ENCODE data around the gene ASIC4.

Gene ASIC4

GRCh38 chr2:219581346-219581745, 67.1 kb downstream of the ASIC4 start:
- no peak overlapping the region for H3K4me3 ChIP-seq (replicated peaks; ENCODE audit: low read depth, low read length)
- DNase-seq (ENCODE audit: extremely low read depth, low read depth): no peak
- TF ChIP-seq, protein P1, sequence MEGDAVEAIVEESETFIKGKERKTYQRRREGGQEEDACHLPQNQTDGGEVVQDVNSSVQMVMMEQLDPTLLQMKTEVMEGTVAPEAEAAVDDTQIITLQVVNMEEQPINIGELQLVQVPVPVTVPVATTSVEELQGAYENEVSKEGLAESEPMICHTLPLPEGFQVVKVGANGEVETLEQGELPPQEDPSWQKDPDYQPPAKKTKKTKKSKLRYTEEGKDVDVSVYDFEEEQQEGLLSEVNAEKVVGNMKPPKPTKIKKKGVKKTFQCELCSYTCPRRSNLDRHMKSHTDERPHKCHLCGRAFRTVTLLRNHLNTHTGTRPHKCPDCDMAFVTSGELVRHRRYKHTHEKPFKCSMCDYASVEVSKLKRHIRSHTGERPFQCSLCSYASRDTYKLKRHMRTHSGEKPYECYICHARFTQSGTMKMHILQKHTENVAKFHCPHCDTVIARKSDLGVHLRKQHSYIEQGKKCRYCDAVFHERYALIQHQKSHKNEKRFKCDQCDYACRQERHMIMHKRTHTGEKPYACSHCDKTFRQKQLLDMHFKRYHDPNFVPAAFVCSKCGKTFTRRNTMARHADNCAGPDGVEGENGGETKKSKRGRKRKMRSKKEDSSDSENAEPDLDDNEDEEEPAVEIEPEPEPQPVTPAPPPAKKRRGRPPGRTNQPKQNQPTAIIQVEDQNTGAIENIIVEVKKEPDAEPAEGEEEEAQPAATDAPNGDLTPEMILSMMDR (IDR thresholded peaks at IDR 0.05; ENCODE audit: low read depth, low read length, missing control alignments): no peak

All from HFF-Myc (cell line).